H54 (cell line): ENCODE data around the gene CPXM1.
"Not testable (repeated sequence)": the region's sequence is repeated elsewhere in the genome, so short reads cannot be mapped to it uniquely, and the experiment has no call there.

Source experiments
- DNase-seq: peaks from one replicate; pipeline ENCODE4 v3.0.0; 2011; ENCODE audit warnings: low spot score, mixed read lengths; ENCODE audit not compliant: insufficient read length
- FAIRE-seq: peaks from 3 replicates; lab custom pipeline; 2011; peaks lifted over from hg19 to GRCh38; lab: Jason Lieb, UNC
- POLR2A ChIP-seq: IDR thresholded peaks from 2 replicates; pipeline ENCODE4 v1.6.1; 2011; ENCODE audit warnings: low read depth, mild to moderate bottlenecking, low read length

CPXM1 gene

GRCh38 chr20:2834401-2835110, 34.1 kb upstream of the CPXM1 start:
- no peak for FAIRE-seq
- TF ChIP-seq POLR2A: no peak
- no peak for DNase-seq

GRCh38 chr20:2833761-2834160, 33.3 kb upstream of the CPXM1 start:
- DNase-seq (no peak), FAIRE-seq (no peak)
- TF ChIP-seq POLR2A: no peak

GRCh38 chr20:2831206-2831605, 30.8 kb upstream of the CPXM1 start:
- not testable (repeated sequence) for DNase-seq, FAIRE-seq

- FAIRE-seq (no peak), DNase-seq (no peak)
- no peak for TF ChIP-seq POLR2A
Observed at GRCh38 chr20:2829376-2829775, 28.9 kb upstream of the CPXM1 start.

- DNase-seq (no peak), FAIRE-seq (no peak)
- no peak for TF ChIP-seq POLR2A
Observed at GRCh38 chr20:2826655-2827054, 26.2 kb upstream of the CPXM1 start.

- no peak for FAIRE-seq
- no peak for TF ChIP-seq POLR2A
- DNase-seq: no peak
Observed at GRCh38 chr20:2825761-2826160, 25.3 kb upstream of the CPXM1 start.

GRCh38 chr20:2822073-2822472, 21.6 kb upstream of the CPXM1 start:
- no peak for FAIRE-seq
- TF ChIP-seq POLR2A: no peak

GRCh38 chr20:2820896-2821869, 20.8 kb upstream of the CPXM1 start:
- FAIRE-seq: no peak
- no peak for TF ChIP-seq POLR2A
- no peak for DNase-seq

More at GRCh38 chr20:2822073-2822472, 21.6 kb upstream of the CPXM1 start:
- no peak for DNase-seq

- no peak for TF ChIP-seq POLR2A
- DNase-seq: no peak
- FAIRE-seq: no peak
Observed at GRCh38 chr20:2820084-2820895, 19.9 kb upstream of the CPXM1 start.

- DNase-seq: no peak
- FAIRE-seq: no peak
- TF ChIP-seq POLR2A: no peak
Observed at GRCh38 chr20:2817891-2818595, 17.6 kb upstream of the CPXM1 start.

GRCh38 chr20:2817341-2817726, 16.9 kb upstream of the CPXM1 start:
- DNase-seq (no peak), FAIRE-seq (no peak)
- TF ChIP-seq POLR2A: no peak

GRCh38 chr20:2816583-2817340, 16.3 kb upstream of the CPXM1 start:
- DNase-seq (no peak), FAIRE-seq (no peak)
- TF ChIP-seq POLR2A: no peak
